SK-N-SH (cell line): ENCODE results near the gene CCDC171. TPM values are rescaled to one million over a fixed set of nuclear protein-coding genes. Genes with fewer than 3 reads are reported as not detected.
A peak's percentile ranks its signal among the peaks of the same experiment; 100 is the strongest.

Experiments
- CTCF ChIA-PET: fragments of 300-600, 350-600 bp; formaldehyde crosslinking; extraction: SDS; loops from one replicate; lab custom pipeline; 2021; lab: Yijun Ruan, JAX
- POLR2A ChIA-PET: fragments of 350-600 bp; sonication (Branson Sonifier 250); formaldehyde crosslinking; extraction: SDS; loops from one replicate; lab custom pipeline; 2020; ENCODE audit warnings: antibody characterized with exemption, inconsistent platforms; lab: Yijun Ruan, JAX
- DNase-seq: peaks from one replicate; pipeline ENCODE4 v3.0.0; 2012
- H2AFZ ChIP-seq: fragments of 200-600 bp; sonication (generic); 2 replicates; pipeline ENCODE4 v1.8.1; 2016; ENCODE audit warnings: antibody characterized with exemption, mild to moderate bottlenecking, low read depth
- H3F3A ChIP-seq: fragments of 200-600 bp; sonication (generic); replicated peaks from 2 replicates; pipeline ENCODE3; 2016; ENCODE audit warnings: antibody characterized with exemption, mild to moderate bottlenecking; ENCODE audit not compliant: insufficient read depth
- H3K27ac ChIP-seq, 2 experiments: fragments of 200-500 bp in 1 of 2; fragments of 200-600 bp in 1 of 2; sonication (Bioruptor generic) in 1 of 2; sonication (generic), shearing (Covaris generic) in 1 of 2; 2 replicates each; pipeline versions ENCODE4 v1.5.1 to v1.6.1; 2014 to 2016; ENCODE audit warnings: low read depth in 2 of 2, inconsistent platforms in 1 of 2, low read length in 1 of 2, mild to moderate bottlenecking in 1 of 2, mixed read lengths in 1 of 2
- H3K27me3 ChIP-seq: fragments of 200-600 bp; sonication (generic), shearing (Covaris generic); 2 replicates; pipeline ENCODE4 v1.6.1; 2016; ENCODE audit warnings: mixed run types; ENCODE audit not compliant: insufficient read depth
- H3K36me3 ChIP-seq, 2 experiments: fragments of 200-500 bp in 1 of 2; fragments of 200-600 bp in 1 of 2; sonication (Bioruptor generic) in 1 of 2; sonication (generic) in 1 of 2; replicated peaks in 1 of 2; 2 replicates each; pipeline versions ENCODE3 to v1.5.1; 2014 to 2016; ENCODE audit warnings: low read length in 1 of 2, mild to moderate bottlenecking in 1 of 2; ENCODE audit not compliant: insufficient read depth in 2 of 2, control insufficient read depth in 1 of 2
- H3K4me1 ChIP-seq, 2 experiments: fragments of 200-500 bp in 1 of 2; fragments of 200-600 bp in 1 of 2; sonication (Bioruptor generic) in 1 of 2; sonication (generic), shearing (Covaris generic) in 1 of 2; 2 replicates each; pipeline versions ENCODE4 v1.5.1 to v1.6.1; 2014 to 2016; ENCODE audit warnings: low read depth in 1 of 2, low read length in 1 of 2, mixed run types in 1 of 2; ENCODE audit not compliant: insufficient read depth in 2 of 2, control insufficient read depth in 1 of 2
- H3K4me2 ChIP-seq: fragments of 200-600 bp; sonication (generic), shearing (Covaris generic); 2 replicates; pipeline ENCODE4 v1.6.1; 2017; ENCODE audit warnings: mixed run types
- H3K4me3 ChIP-seq, 2 experiments: fragments of 200-500 bp in 1 of 2; fragments of 200-600 bp in 1 of 2; sonication (Bioruptor generic) in 1 of 2; sonication (generic), shearing (Covaris generic) in 1 of 2; 2 replicates each; pipeline versions ENCODE4 v1.5.1 to v1.8.1; 2014 to 2016; ENCODE audit warnings: low read depth in 2 of 2, inconsistent platforms in 1 of 2, low read length in 1 of 2, mild to moderate bottlenecking in 1 of 2, mixed read lengths in 1 of 2, moderate library complexity in 1 of 2
- H3K79me2 ChIP-seq: fragments of 200-600 bp; sonication (generic); 2 replicates; pipeline ENCODE4 v1.8.1; 2017; ENCODE audit warnings: mild to moderate bottlenecking; ENCODE audit not compliant: insufficient read depth
- H3K9ac ChIP-seq: fragments of 200-600 bp; sonication (generic); 2 replicates; pipeline ENCODE4 v1.6.1; 2017; ENCODE audit warnings: mixed run types
- H3K9me2 ChIP-seq: fragments of 200-600 bp; sonication (generic); 2 replicates; pipeline ENCODE4 v1.6.1; 2017; ENCODE audit warnings: mixed run types
- H3K9me3 ChIP-seq: fragments of 200-600 bp; sonication (generic); 2 replicates; pipeline ENCODE4 v1.6.1; 2017; ENCODE audit warnings: mixed run types, mild to moderate bottlenecking, moderate library complexity
- H4K20me1 ChIP-seq: fragments of 200-600 bp; sonication (generic); 2 replicates; pipeline ENCODE4 v1.6.1; 2017; ENCODE audit warnings: mild to moderate bottlenecking, mixed run types; ENCODE audit not compliant: insufficient read depth
- EP300 ChIP-seq, 2 experiments: IDR thresholded peaks; 2 replicates each; pipeline versions ENCODE4 v1.4.0 to v1.6.1; 2012; ENCODE audit warnings: borderline replicate concordance in 1 of 2, low read depth in 1 of 2, low read length in 1 of 2
- FOXM1 ChIP-seq: IDR thresholded peaks from 2 replicates; pipeline ENCODE4 v1.4.0; 2012; ENCODE audit warnings: low read depth, mild to moderate bottlenecking
- GATA2 ChIP-seq: sonication (generic); formaldehyde crosslinking; IDR thresholded peaks from 2 replicates; pipeline ENCODE4 v1.5.0; 2020; ENCODE audit warnings: mild to moderate bottlenecking, missing genetic modification reagents
- JUND ChIP-seq: IDR thresholded peaks from 2 replicates; pipeline ENCODE4 v1.4.0; 2012
- NFIC ChIP-seq: IDR thresholded peaks from 2 replicates; pipeline ENCODE4 v1.4.0; 2012; ENCODE audit warnings: borderline replicate concordance
- NRF1 ChIP-seq: IDR thresholded peaks from 2 replicates; pipeline ENCODE4 v1.6.1; 2012; ENCODE audit warnings: low read depth, mild to moderate bottlenecking, low read length
- RCOR1 ChIP-seq: fragments of 150-350 bp; IDR thresholded peaks from 2 replicates; pipeline ENCODE4 v1.6.1; 2017; ENCODE audit warnings: antibody characterized with exemption, low read length
- RFX5 ChIP-seq: IDR thresholded peaks from 2 replicates; pipeline ENCODE4 v1.6.1; 2012; ENCODE audit warnings: mild to moderate bottlenecking, improper control_type of control experiment, low read length
- TAF1 ChIP-seq: IDR thresholded peaks from 2 replicates; pipeline ENCODE4 v1.6.1; 2012; ENCODE audit warnings: low read depth, mild to moderate bottlenecking, low read length, moderate library complexity, borderline replicate concordance
- TCF12 ChIP-seq: IDR thresholded peaks from 2 replicates; pipeline ENCODE4 v1.4.0; 2012
- WGBS: methylation state at CpG from one replicate; pipeline ENCODE4 v1.1.6; 2017; ENCODE audit warnings: low lambda C conversion rate; 5-methylcytosine and 5-hydroxymethylcytosine counted together
- polyA plus RNA-seq, 3 experiments: library from polyadenylated mRNA; depleted of rRNA; stranded (reverse); fragments of >200 nt; gene quantifications; 2 replicates each; pipeline ENCODE4 v1.2.3, GENCODE V29; 2012
- TF ChIP-seq, protein P1 (sequence below): IDR thresholded peaks from 2 replicates; pipeline ENCODE4 v1.6.1; 2012; ENCODE audit warnings: mild to moderate bottlenecking, low read depth, low read length, moderate library complexity
- TF ChIP-seq, protein P2 (sequence below): IDR thresholded peaks from 2 replicates; pipeline ENCODE4 v1.4.0; 2012; ENCODE audit warnings: low read depth
- TF ChIP-seq, protein P3 (sequence below): IDR thresholded peaks from 2 replicates; pipeline ENCODE4; 2012
- TF ChIP-seq, protein P4 (sequence below): IDR thresholded peaks from 2 replicates; pipeline ENCODE4 v1.4.0; 2012; ENCODE audit warnings: low read depth, borderline replicate concordance

The CCDC171 gene
- polyA plus RNA-seq, 1 of the 3 experiments (the other 2 are of a cell fraction): 0.54 TPM

DNA sequence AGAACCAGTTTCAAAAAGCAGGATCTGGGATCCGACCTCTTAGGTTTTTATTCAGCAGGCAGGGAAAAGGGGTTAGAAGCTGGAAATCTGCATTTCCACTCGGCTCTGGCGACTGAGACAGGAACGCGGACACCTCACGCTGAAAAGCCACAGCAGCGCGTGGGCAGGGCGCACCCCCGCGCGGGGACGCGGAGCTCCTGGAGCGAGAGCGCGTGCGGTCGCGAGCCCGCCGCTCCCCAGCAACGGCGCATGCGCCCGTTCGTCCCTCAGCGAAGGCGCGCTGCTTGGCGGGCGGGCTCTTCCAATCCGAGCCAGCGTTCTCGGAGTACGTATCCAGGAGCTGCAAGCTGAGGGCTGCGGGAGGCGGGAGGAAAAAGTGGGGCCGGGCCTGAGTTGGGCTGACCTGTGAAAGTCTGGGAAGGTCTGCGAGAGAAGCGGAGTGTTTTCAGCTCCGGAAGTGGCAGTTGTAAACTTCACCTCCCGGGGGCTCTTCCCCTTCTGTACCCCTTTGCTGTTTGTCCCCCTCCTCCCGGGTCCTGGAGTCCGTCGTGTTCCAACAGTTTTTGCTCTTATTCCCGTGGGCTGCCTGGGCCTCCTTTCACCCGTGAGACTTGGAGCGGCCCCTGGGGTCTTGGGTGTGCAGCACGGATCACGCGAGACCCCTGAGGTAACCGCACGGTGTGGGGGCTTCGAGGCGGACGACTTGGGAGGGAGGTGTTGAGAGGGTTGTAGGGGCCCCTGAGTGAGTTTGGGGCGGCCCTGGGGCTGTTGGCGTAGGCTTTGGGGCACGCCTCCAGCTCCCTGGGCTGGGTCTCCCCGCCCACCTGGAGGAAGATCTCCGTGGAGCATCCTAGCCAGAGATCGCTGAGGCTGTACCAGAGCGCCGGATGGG is at the start of gene CCDC171 (continued):
- TF ChIP-seq, protein P1, sequence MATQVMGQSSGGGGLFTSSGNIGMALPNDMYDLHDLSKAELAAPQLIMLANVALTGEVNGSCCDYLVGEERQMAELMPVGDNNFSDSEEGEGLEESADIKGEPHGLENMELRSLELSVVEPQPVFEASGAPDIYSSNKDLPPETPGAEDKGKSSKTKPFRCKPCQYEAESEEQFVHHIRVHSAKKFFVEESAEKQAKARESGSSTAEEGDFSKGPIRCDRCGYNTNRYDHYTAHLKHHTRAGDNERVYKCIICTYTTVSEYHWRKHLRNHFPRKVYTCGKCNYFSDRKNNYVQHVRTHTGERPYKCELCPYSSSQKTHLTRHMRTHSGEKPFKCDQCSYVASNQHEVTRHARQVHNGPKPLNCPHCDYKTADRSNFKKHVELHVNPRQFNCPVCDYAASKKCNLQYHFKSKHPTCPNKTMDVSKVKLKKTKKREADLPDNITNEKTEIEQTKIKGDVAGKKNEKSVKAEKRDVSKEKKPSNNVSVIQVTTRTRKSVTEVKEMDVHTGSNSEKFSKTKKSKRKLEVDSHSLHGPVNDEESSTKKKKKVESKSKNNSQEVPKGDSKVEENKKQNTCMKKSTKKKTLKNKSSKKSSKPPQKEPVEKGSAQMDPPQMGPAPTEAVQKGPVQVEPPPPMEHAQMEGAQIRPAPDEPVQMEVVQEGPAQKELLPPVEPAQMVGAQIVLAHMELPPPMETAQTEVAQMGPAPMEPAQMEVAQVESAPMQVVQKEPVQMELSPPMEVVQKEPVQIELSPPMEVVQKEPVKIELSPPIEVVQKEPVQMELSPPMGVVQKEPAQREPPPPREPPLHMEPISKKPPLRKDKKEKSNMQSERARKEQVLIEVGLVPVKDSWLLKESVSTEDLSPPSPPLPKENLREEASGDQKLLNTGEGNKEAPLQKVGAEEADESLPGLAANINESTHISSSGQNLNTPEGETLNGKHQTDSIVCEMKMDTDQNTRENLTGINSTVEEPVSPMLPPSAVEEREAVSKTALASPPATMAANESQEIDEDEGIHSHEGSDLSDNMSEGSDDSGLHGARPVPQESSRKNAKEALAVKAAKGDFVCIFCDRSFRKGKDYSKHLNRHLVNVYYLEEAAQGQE: no peak
- TF ChIP-seq RFX5 (peak; percentile 88), GATA2 (CRISPR knock-in tag) (no peak), FOXM1 (no peak), RCOR1 (no peak; the same call in 1 of the 2 replicates), NRF1 (peak; percentile 84)
- TF ChIP-seq, protein P2, sequence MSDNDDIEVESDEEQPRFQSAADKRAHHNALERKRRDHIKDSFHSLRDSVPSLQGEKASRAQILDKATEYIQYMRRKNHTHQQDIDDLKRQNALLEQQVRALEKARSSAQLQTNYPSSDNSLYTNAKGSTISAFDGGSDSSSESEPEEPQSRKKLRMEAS: peak; percentile 33
- TF ChIP-seq, protein P3, sequence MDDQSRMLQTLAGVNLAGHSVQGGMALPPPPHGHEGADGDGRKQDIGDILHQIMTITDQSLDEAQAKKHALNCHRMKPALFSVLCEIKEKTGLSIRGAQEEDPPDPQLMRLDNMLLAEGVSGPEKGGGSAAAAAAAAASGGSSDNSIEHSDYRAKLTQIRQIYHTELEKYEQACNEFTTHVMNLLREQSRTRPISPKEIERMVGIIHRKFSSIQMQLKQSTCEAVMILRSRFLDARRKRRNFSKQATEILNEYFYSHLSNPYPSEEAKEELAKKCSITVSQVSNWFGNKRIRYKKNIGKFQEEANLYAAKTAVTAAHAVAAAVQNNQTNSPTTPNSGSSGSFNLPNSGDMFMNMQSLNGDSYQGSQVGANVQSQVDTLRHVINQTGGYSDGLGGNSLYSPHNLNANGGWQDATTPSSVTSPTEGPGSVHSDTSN: peak; percentile 2; the same call in 1 of the 2 replicates

DNA sequence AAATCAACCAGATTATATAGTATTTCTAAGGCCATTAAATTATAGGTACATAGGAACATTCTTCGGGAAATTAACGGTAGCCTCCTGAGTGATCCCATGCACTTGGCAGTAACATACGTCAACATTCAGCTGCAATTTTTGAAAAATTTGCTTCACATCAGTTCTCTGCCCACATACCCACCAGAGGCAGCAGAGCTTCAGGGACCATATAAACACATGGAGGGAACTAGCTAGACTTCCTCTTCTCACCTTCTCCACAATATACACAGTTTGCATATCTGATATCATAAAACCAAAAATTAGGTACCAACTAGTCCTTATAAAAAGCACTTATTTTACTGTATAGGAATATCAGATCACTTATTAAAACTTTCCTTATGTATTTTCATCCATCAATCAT is 46.9 kb upstream of the CCDC171 start:
- Histone ChIP-seq H3K4me2 (no peak overlapping the region), H3K27me3 (no peaks in the 10 kb centered on the region), H3K9me2 (no peaks in the 10 kb centered on the region), H3K4me1 (peaks cover 8 to 11% of the 10 kb centered on the region in 2 experiments; a peak in 1 of 4 replicates), H3K27ac (no peak overlapping the region), H3K79me2 (peaks cover 88% of the 10 kb centered on the region), H3K9me3 (no peaks in the 10 kb centered on the region), H2AFZ (no peak overlapping the region), H3K4me3 (no peak overlapping the region), H3F3A (no peaks in the 10 kb centered on the region), H3K9ac (no peak overlapping the region), H3K36me3 (peaks cover 44 to 50% of the 10 kb centered on the region in 2 experiments), H4K20me1 (peaks cover 11% of the 10 kb centered on the region; the same call in 1 of the 2 replicates)
- TF ChIP-seq NFIC: no peak
- TF ChIP-seq TAF1: no peak
- no peak for TF ChIP-seq JUND
- TF ChIP-seq TCF12: no peak
- no peak for TF ChIP-seq EP300 (IDR thresholded peaks at IDR 0.05; ENCODE audit: borderline replicate concordance in 1 of 2, low read depth in 1 of 2, low read length in 1 of 2)
- TF ChIP-seq, protein P4, sequence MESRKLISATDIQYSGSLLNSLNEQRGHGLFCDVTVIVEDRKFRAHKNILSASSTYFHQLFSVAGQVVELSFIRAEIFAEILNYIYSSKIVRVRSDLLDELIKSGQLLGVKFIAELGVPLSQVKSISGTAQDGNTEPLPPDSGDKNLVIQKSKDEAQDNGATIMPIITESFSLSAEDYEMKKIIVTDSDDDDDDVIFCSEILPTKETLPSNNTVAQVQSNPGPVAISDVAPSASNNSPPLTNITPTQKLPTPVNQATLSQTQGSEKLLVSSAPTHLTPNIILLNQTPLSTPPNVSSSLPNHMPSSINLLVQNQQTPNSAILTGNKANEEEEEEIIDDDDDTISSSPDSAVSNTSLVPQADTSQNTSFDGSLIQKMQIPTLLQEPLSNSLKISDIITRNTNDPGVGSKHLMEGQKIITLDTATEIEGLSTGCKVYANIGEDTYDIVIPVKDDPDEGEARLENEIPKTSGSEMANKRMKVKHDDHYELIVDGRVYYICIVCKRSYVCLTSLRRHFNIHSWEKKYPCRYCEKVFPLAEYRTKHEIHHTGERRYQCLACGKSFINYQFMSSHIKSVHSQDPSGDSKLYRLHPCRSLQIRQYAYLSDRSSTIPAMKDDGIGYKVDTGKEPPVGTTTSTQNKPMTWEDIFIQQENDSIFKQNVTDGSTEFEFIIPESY: no peak
- CTCF ChIA-PET: interaction anchor here (1.3 to 2.1 kb wide), 2 partner anchors 101 kb away, joined by 4 to 6 read pairs; no protein-coding TSS in a partner anchor
- WGBS: 92% methylated on average over 3 of the region's 3 CpGs
- DNase-seq: no peak
- POLR2A ChIA-PET: no interaction called here
